Panc1 (cell line): ENCODE data around the gene TMEM156. TPM values are rescaled to one million over a fixed set of nuclear protein-coding genes. Genes with fewer than 3 reads are reported as not detected.
"Not testable (repeated sequence)": the region's sequence is repeated elsewhere in the genome, so short reads cannot be mapped to it uniquely, and the experiment has no call there.

Experiments used
- ATAC-seq: fragments of 200-7000 bp; cut with Tn5 transposase; 2 replicates; pipeline ENCODE4 v1.9.1; 2020; ENCODE audit warnings: mild to moderate bottlenecking, moderate library complexity
- BruUV-seq: library from RNA; stranded (reverse); fragments of 400-500 nt; replicated peaks from 2 replicates; lab custom pipeline; 2021; lab: Mats Ljungman, UMichigan
- CTCF ChIA-PET: fragments of 300-600 bp; sonication (Branson Sonifier 250); formaldehyde crosslinking; loops from one replicate; lab custom pipeline; 2022; ENCODE audit warnings: antibody characterized with exemption; lab: Charles Lee
- POLR2A ChIA-PET: fragments of 300-600 bp; sonication (Branson Sonifier 250); formaldehyde crosslinking; loops from one replicate; lab custom pipeline; 2022; ENCODE audit warnings: antibody characterized with exemption; lab: Charles Lee
- DNase-seq: peaks from one replicate; pipeline ENCODE4 v3.0.0-alpha.2; 2010; ENCODE audit warnings: low read depth, low spot score
- H3K27ac ChIP-seq: 2 replicates; pipeline ENCODE4 v1.5.1; 2011; ENCODE audit warnings: mild to moderate bottlenecking, low read length, inconsistent platforms
- H3K27me3 ChIP-seq: fragments of 200-500 bp; sonication (Bioruptor generic); 2 replicates; pipeline ENCODE4 v1.6.0; 2014; ENCODE audit warnings: low read length, inconsistent platforms; ENCODE audit not compliant: control insufficient read depth, insufficient read depth
- H3K36me3 ChIP-seq: fragments of 200-500 bp; sonication (Bioruptor generic); 2 replicates; pipeline ENCODE4 v1.5.1; 2014; ENCODE audit warnings: inconsistent platforms, mild to moderate bottlenecking, low read length, moderate library complexity; ENCODE audit not compliant: control insufficient read depth, insufficient read depth
- H3K4me1 ChIP-seq: 2 replicates; pipeline ENCODE4 v1.5.1; 2011; ENCODE audit warnings: inconsistent platforms, mild to moderate bottlenecking, low read length, moderate library complexity; ENCODE audit not compliant: control insufficient read depth, insufficient read depth
- H3K4me3 ChIP-seq, 2 experiments: 2 replicates each; pipeline ENCODE4 v1.5.1; 2011 to 2012; ENCODE audit warnings: low read depth in 2 of 2, low read length in 2 of 2, mild to moderate bottlenecking in 2 of 2, inconsistent platforms in 1 of 2, moderate library complexity in 1 of 2
- H3K9me3 ChIP-seq: fragments of 200-500 bp; sonication (Bioruptor generic); 2 replicates; pipeline ENCODE4 v1.5.1; 2014; ENCODE audit warnings: low read depth, mild to moderate bottlenecking, inconsistent platforms, low read length, moderate library complexity; ENCODE audit not compliant: control insufficient read depth, insufficient read depth
- CTCF ChIP-seq: fragments of 450-650 bp; IDR thresholded peaks from 2 replicates; pipeline ENCODE4 v1.5.1; 2017; ENCODE audit warnings: mild to moderate bottlenecking
- POLR2AphosphoS5 ChIP-seq: IDR thresholded peaks from 2 replicates; pipeline ENCODE4 v1.6.1; 2012; ENCODE audit warnings: mild to moderate bottlenecking, low read depth, low read length, moderate library complexity
- REST ChIP-seq, 2 experiments: IDR thresholded peaks; 2 replicates each; pipeline ENCODE4 v1.6.1; 2011 to 2012; ENCODE audit warnings: low read depth in 2 of 2, control low read depth in 1 of 2, low read length in 1 of 2, mild to moderate bottlenecking in 1 of 2, moderate library complexity in 1 of 2; ENCODE audit not compliant: insufficient read depth in 1 of 2
- SIN3A ChIP-seq: IDR thresholded peaks from 2 replicates; pipeline ENCODE4 v1.6.1; 2012; ENCODE audit warnings: low read depth, mild to moderate bottlenecking, low read length, moderate library complexity, borderline replicate concordance; ENCODE audit not compliant: insufficient read depth
- TCF7L2 ChIP-seq: IDR thresholded peaks from 2 replicates; pipeline ENCODE4 v1.6.1; 2011; ENCODE audit warnings: mild to moderate bottlenecking, low read depth, low read length, inconsistent platforms
- in situ Hi-C: cut with HindIII; loops from 2 replicates; pipeline ENCODE4 v1.10.0; 2016; ENCODE audit warnings: low sequenced_read_pairs, low pct_unique_long_range_greater_than_20kb
- intact Hi-C: fragments of 100-400 bp; cut with micrococcal nuclease; formaldehyde crosslinking; loops from one replicate; pipeline ENCODE4 v1.10.0; 2022; ENCODE audit not compliant: unreplicated experiment
- total RNA-seq: library from RNA; stranded (reverse); gene quantifications from one replicate; pipeline ENCODE4 v1.2.1, GENCODE V29; 2021; ENCODE audit not compliant: unreplicated experiment

The TMEM156 gene
- total RNA-seq, 1 experiment from 2014 or later, result 5.8 TPM

GRCh38 chr4:39036172-39036571, 4.0 kb upstream of the TMEM156 start:
- intact Hi-C loops (no loop called here), in situ Hi-C loops (no loop called here)
- DNase-seq (no peak), ATAC-seq (peak; percentile 85)
- Histone ChIP-seq H3K36me3 (no peaks in the 10 kb centered on the region), H3K27me3 (no peaks in the 10 kb centered on the region), H3K4me1 (peaks cover 65% of the 10 kb centered on the region), H3K9me3 (no peaks in the 10 kb centered on the region), H3K27ac (peak overlapping the region; percentile 99), H3K4me3 (no peak overlapping the region)
- ChIA-PET CTCF (no interaction called here), POLR2A (no interaction called here)
- no TSS peak for BruUV-seq
- TF ChIP-seq TCF7L2 (no peak), REST (IDR thresholded peaks at IDR 0.05; ENCODE audit: insufficient read depth in 1 of 2, low read depth in 2 of 2, low read length in 1 of 2) (no peak), CTCF (no peak), POLR2AphosphoS5 (peak; percentile 18; the same call in 1 of the 2 replicates), SIN3A (no peak)

GRCh38 chr4:39031590-39032020, 604 bp downstream of the TMEM156 start:
- in situ Hi-C loops, intact Hi-C loops: not testable (repeated sequence)

GRCh38 chr4:39030725-39031124, 1.5 kb downstream of the TMEM156 start:
- no peaks in the 10 kb centered on the region for H3K36me3 ChIP-seq
- CTCF ChIA-PET, result no interaction called here
- in situ Hi-C loops, result no loop called here
- ATAC-seq, result no peak
- no TSS peak for BruUV-seq
- TF ChIP-seq POLR2AphosphoS5, result no peak
- no peak for TF ChIP-seq CTCF
- no peak for TF ChIP-seq SIN3A
- TF ChIP-seq REST (IDR thresholded peaks at IDR 0.05; ENCODE audit: insufficient read depth in 1 of 2, low read depth in 2 of 2, low read length in 1 of 2), result no peak
- no peak for TF ChIP-seq TCF7L2
- no peaks in the 10 kb centered on the region for H3K9me3 ChIP-seq
- DNase-seq, result no peak
- H3K27me3 ChIP-seq, result no peaks in the 10 kb centered on the region
- POLR2A ChIA-PET, result interaction anchor here (0.6 to 1.6 kb wide), 3 partner anchors 13 to 1100 kb away, joined by 3 to 5 read pairs (median 4); no protein-coding TSS in a partner anchor
- intact Hi-C loops, result no loop called here
- peak overlapping the region; percentile 47 to 57; a peak in 3 of 4 replicates for H3K4me3 ChIP-seq
- H3K4me1 ChIP-seq, result peaks cover 27% of the 10 kb centered on the region
- peak overlapping the region; percentile 99 for H3K27ac ChIP-seq

More at GRCh38 chr4:39031590-39032020, 604 bp downstream of the TMEM156 start:
- BruUV-seq, H3K27me3 ChIP-seq, DNase-seq, H3K36me3 ChIP-seq, ATAC-seq, H3K9me3 ChIP-seq, CTCF ChIA-PET: not testable (repeated sequence)
- peak overlapping the region; percentile 99 for H3K27ac ChIP-seq
- POLR2A ChIA-PET, result interaction anchor here (1.1 kb wide), 1 partner anchor 20 kb away, joined by 4 read pairs; no protein-coding TSS in a partner anchor
- H3K4me1 ChIP-seq, result peaks cover 31% of the 10 kb centered on the region
- H3K4me3 ChIP-seq, result peak overlapping the region; percentile 47 to 57
